HG03135 (cell line): Measurements from ENCODE around the gene ALKBH5.

Experiments
- ATAC-seq: cut with Tn5 transposase; IDR thresholded peaks from one replicate; pipeline ENCODE4 v1.9.1; 2021; ENCODE audit warnings: mild to moderate bottlenecking, moderate library complexity; ENCODE audit not compliant: unreplicated experiment

Gene ALKBH5

GRCh38 chr17:18157354-18157985 lies 26.2 kb upstream of the ALKBH5 start:
- no peak for ATAC-seq

DNA sequence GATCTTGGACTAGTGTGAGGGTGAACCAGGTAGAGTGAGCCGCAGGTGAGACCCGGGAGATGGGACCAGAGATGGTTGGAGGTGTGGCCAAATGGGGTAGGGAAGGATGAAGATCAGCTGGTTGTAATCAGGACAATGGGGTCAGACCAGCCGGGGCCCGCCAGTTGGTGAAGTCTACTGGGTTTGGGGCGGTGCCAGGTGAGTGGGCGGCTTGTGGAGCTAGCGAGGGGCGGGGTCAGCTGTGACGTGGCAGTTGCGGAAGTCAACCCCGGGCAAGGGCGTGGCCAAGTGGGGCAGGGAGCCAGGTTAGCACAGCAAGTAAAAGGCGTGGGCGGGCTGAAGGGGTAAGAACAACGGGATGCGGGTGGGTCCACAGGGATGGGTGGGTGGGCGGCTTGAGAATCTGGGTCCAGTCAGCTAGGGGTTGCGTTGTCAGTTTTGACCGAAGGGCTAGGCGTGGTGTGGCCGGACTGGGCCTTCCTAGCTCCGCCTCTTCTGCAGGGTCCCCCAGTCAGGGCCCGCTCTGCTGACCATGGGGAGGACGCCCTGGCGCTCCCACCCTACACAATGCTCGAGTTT lies 25.5 kb upstream of the ALKBH5 start:
- peak; percentile 55 for ATAC-seq

DNA sequence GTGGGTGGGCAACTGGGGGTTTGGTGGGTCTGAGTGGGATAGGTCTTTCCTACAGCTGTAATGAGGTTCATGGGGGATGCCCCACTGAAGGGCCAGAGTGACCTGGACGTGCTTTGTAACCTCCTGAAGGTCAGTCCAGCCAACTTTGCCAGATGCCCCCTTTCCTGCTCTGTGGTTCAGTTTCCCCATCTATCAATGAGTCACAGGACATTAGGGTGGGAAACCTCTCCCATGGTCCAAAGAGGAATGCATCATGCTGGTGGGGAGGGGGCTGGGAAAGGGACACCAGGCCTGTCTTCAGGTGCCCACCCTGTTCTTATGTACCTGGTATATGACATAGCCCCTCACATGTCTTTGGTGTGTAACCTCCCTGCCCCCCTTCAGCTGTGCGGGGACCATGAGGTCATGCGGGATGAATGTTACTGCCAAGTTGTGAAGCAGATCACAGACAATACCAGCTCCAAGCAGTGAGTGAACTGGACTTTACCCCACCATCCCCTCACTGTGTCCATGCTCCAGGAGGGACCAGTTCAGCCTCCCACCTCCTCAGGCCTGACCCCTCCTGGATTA lies 24.0 kb upstream of the ALKBH5 start:
- no peak for ATAC-seq

- no peak for ATAC-seq
These were observed 23.3 kb upstream of the ALKBH5 start for GRCh38 chr17:18160128-18160856.

GRCh38 chr17:18161207-18162145 lies 22.2 kb upstream of the ALKBH5 start:
- peak; percentile 43 for ATAC-seq

- ATAC-seq = no peak
These were observed 20.1 kb upstream of the ALKBH5 start for GRCh38 chr17:18163547-18163946.

DNA sequence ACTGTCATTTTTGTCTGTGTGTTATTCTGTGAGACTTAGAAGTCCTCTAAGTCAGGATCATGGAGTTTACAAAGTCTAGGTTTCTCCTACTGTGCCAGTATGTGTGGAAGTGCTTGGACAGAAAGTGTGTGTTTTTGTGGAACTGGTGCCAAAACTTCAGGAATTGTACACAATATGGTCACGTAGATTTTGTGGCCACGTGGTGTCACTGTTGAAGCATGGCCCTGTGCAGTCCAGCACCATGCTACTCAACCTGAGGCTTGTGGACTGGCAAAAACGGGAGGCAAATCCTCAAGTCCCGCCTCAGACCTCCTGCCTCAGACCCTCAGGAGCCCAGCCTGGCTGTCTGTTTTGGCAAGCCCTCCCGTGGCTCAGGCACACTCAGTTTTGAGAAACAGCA lies 16.7 kb upstream of the ALKBH5 start:
- no peak for ATAC-seq

- ATAC-seq = no peak
These were observed 16.2 kb upstream of the ALKBH5 start for GRCh38 chr17:18167421-18167820.

GRCh38 chr17:18172531-18173278 lies 10.9 kb upstream of the ALKBH5 start:
- ATAC-seq = no peak

GRCh38 chr17:18173740-18174139 lies 9.9 kb upstream of the ALKBH5 start:
- no peak for ATAC-seq

DNA sequence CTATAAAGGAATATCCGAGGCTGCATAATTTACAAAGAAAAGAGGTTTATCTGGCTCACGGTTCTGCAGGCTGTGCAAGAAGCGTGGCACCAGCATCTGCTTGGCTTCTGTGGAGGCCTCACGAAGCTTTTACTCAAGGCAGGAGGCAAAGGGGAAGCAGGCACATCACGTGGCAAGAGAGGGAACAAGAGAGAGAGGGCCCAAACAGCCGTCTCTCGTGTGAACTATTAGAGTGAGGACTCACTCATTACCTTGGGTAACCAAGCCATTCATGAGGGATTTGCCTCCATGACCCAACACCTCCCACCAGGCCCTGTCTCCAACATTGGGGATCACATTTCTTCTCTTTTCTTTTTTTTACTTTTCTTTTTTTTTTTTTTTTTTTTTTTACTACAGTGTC lies 7.5 kb upstream of the ALKBH5 start:
- no peak for ATAC-seq

DNA sequence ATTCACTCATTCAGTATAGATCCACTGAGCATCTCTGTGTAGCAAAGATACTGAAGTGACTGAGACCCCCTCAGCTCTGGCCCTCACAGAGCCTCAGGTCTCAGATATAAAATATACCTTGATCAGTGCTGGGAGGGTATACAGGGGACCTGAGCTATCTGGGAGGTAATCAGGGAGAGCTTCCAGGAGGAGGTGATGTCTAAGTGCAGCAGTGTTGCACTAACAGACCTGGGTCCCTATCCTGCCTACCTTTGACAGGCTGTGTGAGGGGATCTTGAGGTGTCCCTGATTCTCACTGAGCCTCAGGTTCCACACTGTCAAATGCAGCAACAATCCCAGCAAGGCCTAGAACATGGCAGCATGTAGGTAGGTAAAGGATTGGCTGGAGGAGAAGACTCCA lies 6.5 kb upstream of the ALKBH5 start:
- ATAC-seq = no peak

DNA sequence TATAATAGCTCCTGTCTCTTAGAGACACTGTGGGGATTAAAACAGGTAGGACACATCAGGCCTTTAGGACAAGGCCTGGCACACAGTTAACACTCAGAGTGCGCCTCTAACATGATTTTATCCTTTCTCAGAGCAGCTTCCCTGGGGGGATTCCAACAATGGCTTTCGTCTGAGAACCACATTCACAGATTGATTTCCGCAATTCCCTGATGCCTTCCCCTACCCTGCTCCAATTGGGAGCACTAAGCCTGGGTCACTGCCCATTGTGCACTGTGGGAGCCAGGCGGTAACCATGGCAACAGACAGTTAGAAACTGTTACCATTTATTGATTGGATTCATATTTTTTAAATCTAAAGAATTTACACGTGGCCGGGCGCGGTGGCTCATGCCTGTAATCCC lies 5.9 kb upstream of the ALKBH5 start:
- ATAC-seq = no peak

DNA sequence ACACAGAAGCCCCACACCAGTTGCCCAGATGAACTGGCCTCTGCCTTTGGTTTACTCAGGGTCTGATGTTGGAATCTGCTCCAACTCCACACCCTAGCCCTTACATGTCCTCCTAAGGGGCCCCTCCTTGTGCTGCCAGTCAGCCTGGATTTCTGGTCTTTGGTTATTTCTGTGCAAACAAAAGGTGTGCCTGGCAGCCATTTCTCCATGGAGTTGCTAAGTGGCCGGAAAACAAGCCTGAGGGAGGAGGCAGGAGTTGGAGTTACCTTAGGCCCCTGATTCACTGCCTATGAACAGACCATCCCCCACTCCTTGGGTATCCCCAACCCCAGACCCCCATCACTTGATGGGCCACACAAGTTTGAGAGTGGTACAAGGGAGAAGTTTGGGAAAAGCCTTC lies 4.4 kb upstream of the ALKBH5 start:
- no peak for ATAC-seq

DNA sequence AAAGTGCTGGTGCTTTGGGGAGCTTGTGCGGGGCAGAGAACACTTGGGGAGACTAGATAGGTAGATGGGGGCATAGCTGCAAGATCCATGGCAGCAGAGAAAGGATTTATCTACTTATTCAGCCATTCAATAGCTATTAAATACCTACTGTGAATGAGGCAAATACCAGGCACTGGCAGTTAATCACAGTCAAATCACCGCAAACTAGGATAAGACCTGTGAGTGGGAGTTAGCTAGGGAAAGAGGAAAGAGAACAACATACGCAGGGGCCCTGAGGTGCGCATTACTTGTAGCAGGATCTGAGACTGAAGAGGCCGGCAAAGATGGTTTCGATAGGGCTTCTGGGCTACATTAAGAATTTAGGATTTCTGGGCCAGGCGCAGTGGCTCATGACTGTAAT lies 3.8 kb upstream of the ALKBH5 start:
- ATAC-seq = no peak

GRCh38 chr17:18181358-18181757 lies 2.3 kb upstream of the ALKBH5 start:
- ATAC-seq = no peak

GRCh38 chr17:18182110-18182977 lies 1.3 kb upstream of the ALKBH5 start:
- ATAC-seq = no peak

DNA sequence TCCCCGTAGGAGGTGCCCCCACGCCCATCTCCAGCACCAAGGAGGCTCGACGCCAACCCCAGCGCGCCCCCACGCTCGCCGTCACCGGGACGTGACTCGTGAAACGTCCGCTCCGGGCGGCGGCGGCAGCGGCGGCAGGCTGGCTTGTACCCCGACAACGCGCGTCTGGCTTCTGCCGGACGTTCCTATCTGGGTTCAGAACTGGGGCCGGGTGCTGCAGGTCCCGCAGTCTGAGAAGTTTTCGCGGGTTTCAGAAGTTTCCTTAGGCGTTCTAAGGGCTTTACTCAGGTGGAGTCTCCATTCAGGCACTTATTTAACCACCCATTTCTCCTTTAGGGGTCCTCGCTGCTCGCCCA lies 672 bp upstream of the ALKBH5 start:
- ATAC-seq = peak; percentile 27
